ENCODE measurements around the gene MYO5C. TPM values are rescaled to one million over a fixed set of nuclear protein-coding genes. Genes with fewer than 3 reads are reported as not detected.

MYO5C gene
- total RNA-seq, 1 donor from 2014 or later = 24.1 TPM

DNA sequence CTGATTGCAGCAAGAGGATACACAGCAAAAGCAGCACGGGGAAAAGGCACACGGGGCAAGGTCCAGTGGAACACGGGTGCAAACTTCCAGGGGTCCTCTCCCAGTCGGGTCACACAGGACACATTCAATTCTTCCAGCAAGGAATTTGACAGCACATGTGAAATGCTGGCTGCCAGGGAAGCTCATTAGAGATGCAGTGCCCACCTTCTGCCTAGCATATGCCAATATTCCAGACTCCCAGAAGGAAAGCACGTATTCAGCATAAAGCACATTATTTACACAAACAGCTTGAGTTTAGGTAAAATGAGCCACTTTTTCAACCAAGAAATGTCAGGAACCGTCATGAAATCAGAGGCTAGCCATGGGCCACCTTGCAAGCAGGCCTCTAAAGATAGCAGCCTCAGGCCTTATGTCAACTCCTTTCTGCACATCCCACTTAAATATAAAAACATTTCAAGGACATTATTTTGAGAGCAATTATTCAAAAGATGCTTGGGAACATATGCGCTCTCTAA, 19.3 kb downstream of the MYO5C start:
- Histone ChIP-seq H3K27me3 (no peaks in the 10 kb centered on the region), H2AFZ (replicated peaks) (no peak overlapping the region), H4K20me1 (ENCODE audit: low read depth) (no peaks in the 10 kb centered on the region), H3K9me3 (ENCODE audit: low read depth) (no peaks in the 10 kb centered on the region), H3K9ac (no peak overlapping the region), H3K27ac (no peak overlapping the region), H3K79me2 (ENCODE audit: low read depth) (no peaks in the 10 kb centered on the region), H3K36me3 (no peaks in the 10 kb centered on the region), H3K4me2 (no peak overlapping the region), H3K4me1 (no peaks in the 10 kb centered on the region), H3K4me3 (no peak overlapping the region), H3F3A (ENCODE audit: low read depth) (no peaks in the 10 kb centered on the region)
- no peaks in the 10 kb centered on the region for H3K9me3 Mint-ChIP-seq
- TF ChIP-seq, protein P1, sequence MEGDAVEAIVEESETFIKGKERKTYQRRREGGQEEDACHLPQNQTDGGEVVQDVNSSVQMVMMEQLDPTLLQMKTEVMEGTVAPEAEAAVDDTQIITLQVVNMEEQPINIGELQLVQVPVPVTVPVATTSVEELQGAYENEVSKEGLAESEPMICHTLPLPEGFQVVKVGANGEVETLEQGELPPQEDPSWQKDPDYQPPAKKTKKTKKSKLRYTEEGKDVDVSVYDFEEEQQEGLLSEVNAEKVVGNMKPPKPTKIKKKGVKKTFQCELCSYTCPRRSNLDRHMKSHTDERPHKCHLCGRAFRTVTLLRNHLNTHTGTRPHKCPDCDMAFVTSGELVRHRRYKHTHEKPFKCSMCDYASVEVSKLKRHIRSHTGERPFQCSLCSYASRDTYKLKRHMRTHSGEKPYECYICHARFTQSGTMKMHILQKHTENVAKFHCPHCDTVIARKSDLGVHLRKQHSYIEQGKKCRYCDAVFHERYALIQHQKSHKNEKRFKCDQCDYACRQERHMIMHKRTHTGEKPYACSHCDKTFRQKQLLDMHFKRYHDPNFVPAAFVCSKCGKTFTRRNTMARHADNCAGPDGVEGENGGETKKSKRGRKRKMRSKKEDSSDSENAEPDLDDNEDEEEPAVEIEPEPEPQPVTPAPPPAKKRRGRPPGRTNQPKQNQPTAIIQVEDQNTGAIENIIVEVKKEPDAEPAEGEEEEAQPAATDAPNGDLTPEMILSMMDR (IDR thresholded peaks at IDR 0.05) = no peak
- no peak for TF ChIP-seq EZH2phosphoT487 (IDR thresholded peaks at IDR 0.05)
- no peak for TF ChIP-seq EZH2 (IDR thresholded peaks at IDR 0.05)
- H3K36me3 Mint-ChIP-seq = peaks cover 28% of the 10 kb centered on the region
- no peak overlapping the region for H3K4me3 Mint-ChIP-seq
- H3K27ac Mint-ChIP-seq = no peak overlapping the region
- DNase-seq (ENCODE audit: low spot score) = no peak
- H3K27me3 Mint-ChIP-seq (ENCODE audit: insufficient read depth, low read depth) = no peaks in the 10 kb centered on the region
- H3K4me1 Mint-ChIP-seq = peaks cover 5% of the 10 kb centered on the region

DNA sequence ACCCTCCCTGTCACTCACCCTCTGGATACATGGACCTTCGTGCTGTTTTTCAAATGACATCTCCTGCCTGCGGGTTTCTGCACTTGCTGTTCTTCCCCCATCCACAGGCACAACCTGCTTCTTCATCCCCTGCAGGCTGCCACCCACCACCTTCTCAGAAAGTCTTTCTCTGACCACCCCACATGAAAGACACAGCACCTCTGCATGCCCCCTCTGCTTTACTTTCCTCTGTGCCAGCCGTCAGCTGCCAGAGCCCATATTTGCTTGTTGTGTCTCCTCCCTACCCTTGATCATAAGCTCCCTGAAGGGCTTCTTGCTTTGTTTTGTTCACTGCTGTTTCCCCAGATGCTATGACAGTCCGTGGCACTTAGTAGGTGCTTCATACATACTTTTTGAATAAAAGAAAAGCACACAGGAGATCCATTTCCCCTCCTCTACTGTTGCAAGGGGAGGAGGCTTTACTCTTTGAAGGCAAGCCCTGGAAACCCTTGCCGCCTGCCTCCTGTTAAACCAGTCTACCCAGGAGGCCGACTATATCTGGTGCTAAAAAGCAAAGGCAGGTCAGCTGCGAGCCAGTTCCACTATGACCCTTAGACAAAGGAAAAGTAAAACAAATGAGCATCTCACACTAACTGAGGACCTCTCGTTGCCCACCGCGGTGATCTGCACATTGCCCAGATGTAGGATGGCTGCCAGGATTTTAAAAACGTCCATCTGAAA, 31.9 kb downstream of the MYO5C start:
- TF ChIP-seq EZH2phosphoT487 (IDR thresholded peaks at IDR 0.05) (no peak), EZH2 (IDR thresholded peaks at IDR 0.05) (no peak)
- TF ChIP-seq, protein P1 (IDR thresholded peaks at IDR 0.05) = no peak
- Mint-ChIP-seq H3K27ac (peak overlapping the region; percentile 100), H3K4me1 (peaks cover 64% of the 10 kb centered on the region)

DNA sequence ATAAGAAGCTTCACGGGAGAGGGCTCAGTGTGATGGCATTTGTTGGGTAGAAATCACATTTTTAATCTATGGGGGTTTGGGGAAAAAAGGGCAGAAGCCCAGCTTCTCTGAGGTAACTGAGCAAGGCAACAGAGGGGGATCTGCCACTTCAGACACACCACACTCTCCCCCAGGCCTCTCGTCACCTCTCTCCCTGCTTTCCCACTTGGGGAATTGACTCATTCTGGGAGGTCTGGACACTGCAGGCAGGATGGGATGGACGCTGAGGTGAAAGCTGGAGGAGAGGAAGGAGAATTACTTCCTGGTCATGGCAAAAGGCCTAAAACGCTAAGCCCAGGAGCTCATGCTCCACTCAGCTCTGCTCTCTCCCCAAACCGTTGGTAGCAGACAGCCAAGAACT, 33.2 kb downstream of the MYO5C start:
- Histone ChIP-seq H3K4me1 (peaks cover 43% of the 10 kb centered on the region), H4K20me1 (ENCODE audit: low read depth) (no peaks in the 10 kb centered on the region), H3F3A (ENCODE audit: low read depth) (peaks cover 30% of the 10 kb centered on the region), H3K4me3 (no peak overlapping the region), H3K4me2 (peak overlapping the region; percentile 46), H3K9me3 (ENCODE audit: low read depth) (no peaks in the 10 kb centered on the region), H3K27me3 (no peaks in the 10 kb centered on the region), H3K36me3 (no peaks in the 10 kb centered on the region), H2AFZ (replicated peaks) (no peak overlapping the region), H3K79me2 (ENCODE audit: low read depth) (no peaks in the 10 kb centered on the region), H3K9ac (no peak overlapping the region), H3K27ac (peak overlapping the region; percentile 85)
- no peak for TF ChIP-seq EZH2 (IDR thresholded peaks at IDR 0.05)
- DNase-seq (ENCODE audit: low spot score) = no peak
- H3K27ac Mint-ChIP-seq = peak overlapping the region; percentile 100
- peaks cover 76% of the 10 kb centered on the region for H3K4me1 Mint-ChIP-seq
- H3K9me3 Mint-ChIP-seq = no peaks in the 10 kb centered on the region
- peak overlapping the region; percentile 66 for H3K4me3 Mint-ChIP-seq
- peaks cover 11% of the 10 kb centered on the region for H3K36me3 Mint-ChIP-seq
- peaks cover 8% of the 10 kb centered on the region for H3K27me3 Mint-ChIP-seq (ENCODE audit: insufficient read depth, low read depth)

More for the DNA sequence above, 31.9 kb downstream of the MYO5C start:
- no peaks in the 10 kb centered on the region for H3K9me3 Mint-ChIP-seq
- H3K4me2 ChIP-seq = no peak overlapping the region
- H3K27ac ChIP-seq = no peak overlapping the region
- no peaks in the 10 kb centered on the region for H4K20me1 ChIP-seq (ENCODE audit: low read depth)
- no peak overlapping the region for H3K4me3 ChIP-seq
- peaks cover 18% of the 10 kb centered on the region for H3F3A ChIP-seq (ENCODE audit: low read depth)
- H3K9ac ChIP-seq = no peak overlapping the region
- H3K9me3 ChIP-seq (ENCODE audit: low read depth) = no peaks in the 10 kb centered on the region
- no peaks in the 10 kb centered on the region for H3K27me3 ChIP-seq
- peaks cover 20% of the 10 kb centered on the region for H3K36me3 Mint-ChIP-seq
- H3K4me1 ChIP-seq = peaks cover 32% of the 10 kb centered on the region
- H3K79me2 ChIP-seq (ENCODE audit: low read depth) = no peaks in the 10 kb centered on the region
- no peak for DNase-seq (ENCODE audit: low spot score)
- no peaks in the 10 kb centered on the region for H3K36me3 ChIP-seq
- no peak overlapping the region for H3K4me3 Mint-ChIP-seq
- H3K27me3 Mint-ChIP-seq (ENCODE audit: insufficient read depth, low read depth) = peaks cover 8% of the 10 kb centered on the region
- H2AFZ ChIP-seq (replicated peaks) = no peak overlapping the region

All from neural progenitor cell (in vitro differentiated cells).